ENCODE data around the gene CRTC1.
A peak's percentile ranks its signal among the peaks of the same experiment; 100 is the strongest.

Gene CRTC1

GRCh38 chr19:18662972-18663732 lies 20.3 kb upstream of the CRTC1 start:
- Histone ChIP-seq H3K4me3 (ENCODE audit: low read depth in 1 of 2, low read length in 2 of 2) (no peak overlapping the region), H3K27me3 (ENCODE audit: insufficient read depth, low read length, poor library complexity) (no peaks in the 10 kb centered on the region), H3K79me2 (ENCODE audit: insufficient read depth, low read length) (peaks cover 45% of the 10 kb centered on the region), H3K36me3 (ENCODE audit: insufficient read depth, low read length) (peaks cover 38% of the 10 kb centered on the region), H3K27ac (ENCODE audit: low read length) (no peak overlapping the region), H4K20me1 (ENCODE audit: insufficient read depth, low read length) (peaks cover 56% of the 10 kb centered on the region), H3K4me2 (ENCODE audit: insufficient read depth, low read length) (no peak overlapping the region), H3K9ac (ENCODE audit: low read depth, low read length) (no peak overlapping the region), H3K9me3 (ENCODE audit: insufficient read depth, low read length, severe bottlenecking) (no peaks in the 10 kb centered on the region), H2AFZ (ENCODE audit: low read depth, low read length) (no peak overlapping the region), H3K4me1 (ENCODE audit: insufficient read depth, low read length) (no peaks in the 10 kb centered on the region)
- ATAC-seq (ENCODE audit: insufficient read depth, low read depth) (no peak), DNase-seq (no peak)
- TF ChIP-seq CTCF (IDR thresholded peaks at IDR 0.05; ENCODE audit: borderline replicate concordance, extremely low read depth, low read length, poor library complexity, severe bottlenecking), result no peak
- TF ChIP-seq EZH2 (IDR thresholded peaks at IDR 0.05; ENCODE audit: borderline replicate concordance, low read depth, low read length, severe bottlenecking), result no peak

- Histone ChIP-seq H3K27ac (ENCODE audit: low read length) (no peak overlapping the region), H3K9ac (ENCODE audit: low read depth, low read length) (no peak overlapping the region), H4K20me1 (ENCODE audit: insufficient read depth, low read length) (peaks cover 51% of the 10 kb centered on the region), H2AFZ (ENCODE audit: low read depth, low read length) (no peak overlapping the region), H3K4me3 (ENCODE audit: low read depth in 1 of 2, low read length in 2 of 2) (no peak overlapping the region), H3K79me2 (ENCODE audit: insufficient read depth, low read length) (peaks cover 39% of the 10 kb centered on the region), H3K9me3 (ENCODE audit: insufficient read depth, low read length, severe bottlenecking) (no peaks in the 10 kb centered on the region), H3K4me1 (ENCODE audit: insufficient read depth, low read length) (no peaks in the 10 kb centered on the region), H3K4me2 (ENCODE audit: insufficient read depth, low read length) (no peak overlapping the region), H3K36me3 (ENCODE audit: insufficient read depth, low read length) (peaks cover 46% of the 10 kb centered on the region), H3K27me3 (ENCODE audit: insufficient read depth, low read length, poor library complexity) (no peaks in the 10 kb centered on the region)
- no peak for DNase-seq
- 0 out of 3 replicates have a peak, but pooled peaks have one; percentile 37 for ATAC-seq (ENCODE audit: insufficient read depth, low read depth)
- TF ChIP-seq EZH2 (IDR thresholded peaks at IDR 0.05; ENCODE audit: borderline replicate concordance, low read depth, low read length, severe bottlenecking), result no peak
- TF ChIP-seq CTCF (IDR thresholded peaks at IDR 0.05; ENCODE audit: borderline replicate concordance, extremely low read depth, low read length, poor library complexity, severe bottlenecking), result no peak
These were observed 19.4 kb upstream of the CRTC1 start for GRCh38 chr19:18663940-18664530.

GRCh38 chr19:18665771-18666202 lies 17.7 kb upstream of the CRTC1 start:
- TF ChIP-seq CTCF (IDR thresholded peaks at IDR 0.05; ENCODE audit: borderline replicate concordance, extremely low read depth, low read length, poor library complexity, severe bottlenecking), result no peak
- TF ChIP-seq EZH2 (IDR thresholded peaks at IDR 0.05; ENCODE audit: borderline replicate concordance, low read depth, low read length, severe bottlenecking), result no peak

More at GRCh38 chr19:18665771-18666202, 17.7 kb upstream of the CRTC1 start:
- Histone ChIP-seq H3K4me1 (ENCODE audit: insufficient read depth, low read length) (no peaks in the 10 kb centered on the region), H3K36me3 (ENCODE audit: insufficient read depth, low read length) (peaks cover 62% of the 10 kb centered on the region), H2AFZ (ENCODE audit: low read depth, low read length) (no peak overlapping the region), H4K20me1 (ENCODE audit: insufficient read depth, low read length) (peaks cover 43% of the 10 kb centered on the region), H3K4me2 (ENCODE audit: insufficient read depth, low read length) (no peak overlapping the region), H3K27ac (ENCODE audit: low read length) (no peak overlapping the region), H3K9me3 (ENCODE audit: insufficient read depth, low read length, severe bottlenecking) (no peaks in the 10 kb centered on the region), H3K79me2 (ENCODE audit: insufficient read depth, low read length) (peaks cover 31% of the 10 kb centered on the region), H3K4me3 (ENCODE audit: low read depth in 1 of 2, low read length in 2 of 2) (no peak overlapping the region), H3K9ac (ENCODE audit: low read depth, low read length) (no peak overlapping the region), H3K27me3 (ENCODE audit: insufficient read depth, low read length, poor library complexity) (no peaks in the 10 kb centered on the region)
- ATAC-seq (ENCODE audit: insufficient read depth, low read depth), result no peak
- no peak for DNase-seq
